ENCODE results near the gene NOL6.

DNA sequence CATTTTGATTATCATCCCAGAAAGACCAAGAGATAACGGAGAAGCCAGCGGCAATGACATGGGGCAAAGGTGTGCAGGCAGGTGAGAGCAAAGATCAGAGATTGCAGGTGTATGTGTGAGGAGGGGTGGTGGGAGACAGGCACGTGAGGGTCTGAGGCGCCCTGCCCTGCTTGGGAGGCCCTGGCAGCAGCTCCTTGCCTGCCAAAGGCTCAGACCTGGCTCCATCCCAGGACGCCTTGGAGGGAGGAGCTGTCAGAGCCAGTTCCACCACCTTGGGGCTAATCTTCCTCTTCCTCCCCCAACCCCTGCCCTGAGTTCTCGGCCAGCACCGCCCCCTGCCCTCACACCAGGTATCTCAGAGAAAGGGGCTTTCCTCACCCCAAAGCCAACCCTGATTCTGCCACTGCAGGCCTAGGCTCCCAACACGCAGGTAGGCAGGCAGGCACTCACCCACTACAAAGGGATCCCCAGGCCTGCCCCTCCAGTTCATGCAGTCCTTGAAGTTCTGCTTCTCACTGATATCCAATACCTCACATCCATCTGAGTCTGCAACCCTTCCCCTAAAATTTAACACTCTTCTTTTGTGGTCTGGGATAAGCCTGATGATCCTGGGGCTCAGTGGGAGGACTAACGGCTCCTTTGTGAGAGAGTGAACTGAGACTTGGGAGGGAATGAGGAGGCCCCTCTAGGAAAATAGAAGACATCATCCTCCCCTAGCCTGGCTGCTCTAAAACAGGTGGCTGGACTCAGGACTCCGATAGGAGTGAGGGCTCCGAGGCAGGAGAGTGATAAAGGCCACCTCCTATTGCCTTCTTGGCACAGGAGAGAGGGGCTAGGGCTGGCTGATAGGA is 28.1 kb downstream of the NOL6 start:
- TF ChIP-seq, protein P1, sequence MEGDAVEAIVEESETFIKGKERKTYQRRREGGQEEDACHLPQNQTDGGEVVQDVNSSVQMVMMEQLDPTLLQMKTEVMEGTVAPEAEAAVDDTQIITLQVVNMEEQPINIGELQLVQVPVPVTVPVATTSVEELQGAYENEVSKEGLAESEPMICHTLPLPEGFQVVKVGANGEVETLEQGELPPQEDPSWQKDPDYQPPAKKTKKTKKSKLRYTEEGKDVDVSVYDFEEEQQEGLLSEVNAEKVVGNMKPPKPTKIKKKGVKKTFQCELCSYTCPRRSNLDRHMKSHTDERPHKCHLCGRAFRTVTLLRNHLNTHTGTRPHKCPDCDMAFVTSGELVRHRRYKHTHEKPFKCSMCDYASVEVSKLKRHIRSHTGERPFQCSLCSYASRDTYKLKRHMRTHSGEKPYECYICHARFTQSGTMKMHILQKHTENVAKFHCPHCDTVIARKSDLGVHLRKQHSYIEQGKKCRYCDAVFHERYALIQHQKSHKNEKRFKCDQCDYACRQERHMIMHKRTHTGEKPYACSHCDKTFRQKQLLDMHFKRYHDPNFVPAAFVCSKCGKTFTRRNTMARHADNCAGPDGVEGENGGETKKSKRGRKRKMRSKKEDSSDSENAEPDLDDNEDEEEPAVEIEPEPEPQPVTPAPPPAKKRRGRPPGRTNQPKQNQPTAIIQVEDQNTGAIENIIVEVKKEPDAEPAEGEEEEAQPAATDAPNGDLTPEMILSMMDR (IDR thresholded peaks at IDR 0.05), result no peak
- TF ChIP-seq ZFX (IDR thresholded peaks at IDR 0.05; ENCODE audit: borderline replicate concordance), result no peak

All from 22Rv1 (cell line).